SK-N-SH treated with all-trans-retinoic acid at 6 μM for 48 hours (cell line): Measurements from ENCODE around the gene TBX18.

Source experiments
- BACH2 ChIP-seq: fragments of 250-450 bp; sonication (Bioruptor Pico); IDR thresholded peaks from 2 replicates; pipeline ENCODE4 v1.9.0; 2021; ENCODE audit warnings: mild to moderate bottlenecking, borderline replicate concordance
- GLIS3 ChIP-seq: fragments of 250-450 bp; sonication (Bioruptor Pico); IDR thresholded peaks from 2 replicates; pipeline ENCODE4 v1.5.0; 2020; ENCODE audit warnings: mild to moderate bottlenecking, moderate library complexity
- PPARA ChIP-seq: fragments of 250-450 bp; sonication (Bioruptor Pico); IDR thresholded peaks from 2 replicates; pipeline ENCODE4 v1.5.0; 2020; ENCODE audit warnings: mild to moderate bottlenecking, borderline replicate concordance
- TOX ChIP-seq: fragments of 250-450 bp; sonication (Bioruptor Pico); IDR thresholded peaks from 2 replicates; pipeline ENCODE4 v1.8.0; 2021; ENCODE audit warnings: mild to moderate bottlenecking, moderate library complexity, borderline replicate concordance
- ZC3H10 ChIP-seq: fragments of 250-450 bp; sonication (Bioruptor Pico); IDR thresholded peaks from 2 replicates; pipeline ENCODE4 v1.5.1; 2021; ENCODE audit warnings: mild to moderate bottlenecking, moderate library complexity
- ZFP30 ChIP-seq: fragments of 450-650 bp; formaldehyde crosslinking; IDR thresholded peaks from 2 replicates; pipeline ENCODE4 v1.5.0; 2022; ENCODE audit warnings: mild to moderate bottlenecking, moderate library complexity
- TF ChIP-seq, protein P1 (sequence below): fragments of 250-450 bp; sonication (Bioruptor Pico); IDR thresholded peaks from 2 replicates; pipeline ENCODE4 v1.8.0; 2020; ENCODE audit warnings: mild to moderate bottlenecking, moderate library complexity, borderline replicate concordance

DNA sequence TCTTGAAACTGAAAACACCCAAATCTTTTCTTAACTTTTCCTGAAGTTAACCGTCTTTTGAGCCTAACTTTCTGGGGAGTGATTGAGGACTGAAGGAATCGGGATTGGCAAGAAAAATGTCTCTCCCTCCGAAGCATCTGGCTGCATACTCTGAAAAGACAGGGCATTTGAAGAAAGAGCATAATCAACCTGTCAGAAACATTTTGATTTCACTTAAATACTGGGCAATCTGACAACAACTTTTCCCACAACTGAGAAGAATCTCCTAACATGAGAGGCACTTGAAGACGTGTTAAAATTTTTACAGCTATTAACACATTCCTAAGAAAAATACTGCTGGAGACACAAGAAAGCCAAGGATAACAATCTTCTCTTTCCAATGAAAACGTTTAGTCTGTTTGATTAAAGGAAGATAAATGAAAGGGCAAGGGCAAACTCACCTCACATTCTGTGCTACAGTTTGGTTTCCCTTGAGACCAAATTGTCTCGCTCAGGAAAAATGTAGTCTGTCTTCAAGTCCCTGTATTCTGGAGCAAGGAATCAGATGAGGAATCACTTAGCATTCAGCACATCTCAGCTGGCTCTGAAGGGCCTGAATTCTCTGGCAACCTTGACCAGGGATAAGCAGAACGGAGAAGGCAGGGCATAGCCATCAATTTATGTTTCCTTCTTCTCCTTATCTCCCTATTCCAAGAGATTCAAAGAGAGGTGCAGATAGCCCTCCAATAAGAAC lies 76.1 kb downstream of the TBX18 start:
- TF ChIP-seq ZFP30 (CRISPR knock-in tag) (no peak), ZC3H10 (CRISPR knock-in tag) (no peak), BACH2 (CRISPR knock-in tag) (no peak), PPARA (no peak), TOX (CRISPR knock-in tag) (no peak), GLIS3 (CRISPR knock-in tag) (no peak)
- TF ChIP-seq, protein P1, sequence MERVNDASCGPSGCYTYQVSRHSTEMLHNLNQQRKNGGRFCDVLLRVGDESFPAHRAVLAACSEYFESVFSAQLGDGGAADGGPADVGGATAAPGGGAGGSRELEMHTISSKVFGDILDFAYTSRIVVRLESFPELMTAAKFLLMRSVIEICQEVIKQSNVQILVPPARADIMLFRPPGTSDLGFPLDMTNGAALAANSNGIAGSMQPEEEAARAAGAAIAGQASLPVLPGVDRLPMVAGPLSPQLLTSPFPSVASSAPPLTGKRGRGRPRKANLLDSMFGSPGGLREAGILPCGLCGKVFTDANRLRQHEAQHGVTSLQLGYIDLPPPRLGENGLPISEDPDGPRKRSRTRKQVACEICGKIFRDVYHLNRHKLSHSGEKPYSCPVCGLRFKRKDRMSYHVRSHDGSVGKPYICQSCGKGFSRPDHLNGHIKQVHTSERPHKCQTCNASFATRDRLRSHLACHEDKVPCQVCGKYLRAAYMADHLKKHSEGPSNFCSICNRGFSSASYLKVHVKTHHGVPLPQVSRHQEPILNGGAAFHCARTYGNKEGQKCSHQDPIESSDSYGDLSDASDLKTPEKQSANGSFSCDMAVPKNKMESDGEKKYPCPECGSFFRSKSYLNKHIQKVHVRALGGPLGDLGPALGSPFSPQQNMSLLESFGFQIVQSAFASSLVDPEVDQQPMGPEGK (CRISPR knock-in tag) = no peak
